NCI-H460 (cell line): ENCODE data around the gene ADNP. TPM values are rescaled to one million over a fixed set of nuclear protein-coding genes. Genes with fewer than 3 reads are reported as not detected.

ENCODE experiments used
- DNase-seq: peaks from one replicate; pipeline ENCODE4 v3.0.0-alpha.2; 2016; ENCODE audit warnings: low read depth; ENCODE audit errors: extremely low read depth
- small RNA-seq, 2 experiments: library from RNA; depleted of rRNA; stranded (forward); fragments of <200 nt; gene quantifications; one replicate each; pipeline ENCODE3, GENCODE V24; 2014
- total RNA-seq: library from RNA; depleted of rRNA; stranded (reverse); fragments of >200 nt; shearing (Covaris generic); gene quantifications from 2 replicates; pipeline ENCODE4 v1.2.3, GENCODE V29; 2014; rRNA removed

Gene ADNP
- total RNA-seq, 1 experiment from 2014 or later: 28.1 TPM

DNA sequence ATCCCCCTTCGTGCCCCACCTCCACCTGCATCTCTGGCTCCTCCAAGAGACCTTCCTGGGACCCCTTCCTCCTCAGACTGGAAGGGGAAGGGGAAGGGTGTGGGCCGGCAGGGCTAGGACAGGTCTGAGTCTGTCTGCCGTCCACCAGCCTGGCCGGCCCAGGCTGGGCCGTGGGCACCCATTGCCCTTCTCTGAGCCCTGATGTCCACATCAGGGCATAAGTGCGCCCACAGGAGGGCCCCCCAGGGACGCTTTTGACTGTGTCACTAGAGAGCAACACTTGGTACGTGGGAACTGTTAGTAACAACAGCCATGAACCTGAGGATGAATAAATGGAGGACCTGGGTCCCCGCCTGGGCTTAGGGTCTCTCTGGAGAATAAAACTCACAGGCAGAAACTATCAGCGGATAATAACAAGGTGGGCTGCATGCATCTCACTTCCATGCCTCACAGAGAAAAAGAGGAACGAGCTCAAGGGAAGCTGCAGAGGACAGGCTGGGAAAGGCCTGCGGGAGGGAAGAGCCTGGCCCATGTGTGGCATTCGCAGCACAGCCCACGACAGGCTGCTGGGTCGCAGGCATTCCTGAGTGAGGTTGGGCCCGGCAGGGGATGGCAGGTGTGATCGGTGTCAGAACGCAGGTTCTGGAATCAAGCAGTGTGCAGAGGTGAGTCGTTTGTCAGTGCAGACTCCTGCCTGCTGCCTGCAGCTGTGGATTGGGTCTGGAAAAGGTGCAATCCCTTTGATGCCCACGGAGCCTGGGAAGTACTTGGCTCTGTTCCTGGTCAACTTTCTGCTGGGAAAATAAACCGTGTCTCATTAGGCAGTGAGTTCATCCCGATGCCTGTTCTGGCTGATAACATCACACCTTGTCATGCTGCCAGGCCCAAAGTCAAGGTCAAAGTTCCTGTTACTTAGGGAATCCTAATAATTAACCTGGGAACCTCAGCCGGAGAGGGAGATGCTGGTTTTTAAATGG is 75.5 kb downstream of the ADNP start:
- DNase-seq: no peak

DNA sequence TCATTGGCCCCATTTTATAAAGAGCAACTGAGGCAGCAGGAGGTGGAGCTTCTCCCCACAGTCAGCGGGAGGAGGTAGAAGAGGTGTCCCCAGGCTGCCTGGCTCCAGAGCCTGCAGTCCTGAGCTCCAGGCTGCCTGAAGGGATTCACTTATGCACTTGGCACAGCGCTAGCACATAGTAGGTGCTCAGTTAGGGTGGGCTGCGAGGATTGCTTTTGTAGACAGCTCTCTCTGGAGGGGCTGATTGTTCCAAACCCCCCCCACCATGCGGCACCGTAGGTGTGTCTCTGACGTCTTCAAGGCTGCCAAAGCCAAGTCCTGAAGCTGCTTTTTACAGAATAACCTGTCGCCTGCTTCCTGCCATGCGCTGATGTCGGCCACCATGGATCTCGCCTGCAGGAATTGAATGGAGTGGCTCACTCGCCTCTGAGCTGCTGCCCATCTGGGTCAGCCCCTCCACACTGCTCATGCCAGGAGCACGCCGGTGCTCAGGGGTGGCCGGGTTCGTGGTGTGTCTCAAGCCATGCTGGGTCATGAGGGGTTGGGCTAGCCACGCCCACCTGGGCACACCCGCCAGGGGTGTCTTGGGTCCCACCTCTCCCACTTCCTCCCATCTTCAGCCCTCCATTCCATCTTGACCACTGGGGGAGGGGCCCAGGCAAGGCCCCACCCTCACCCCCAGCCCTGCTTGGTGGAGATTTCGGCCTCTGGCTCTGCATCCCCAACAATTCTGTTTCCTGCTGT is 76.6 kb downstream of the ADNP start:
- DNase-seq: no peak

DNA sequence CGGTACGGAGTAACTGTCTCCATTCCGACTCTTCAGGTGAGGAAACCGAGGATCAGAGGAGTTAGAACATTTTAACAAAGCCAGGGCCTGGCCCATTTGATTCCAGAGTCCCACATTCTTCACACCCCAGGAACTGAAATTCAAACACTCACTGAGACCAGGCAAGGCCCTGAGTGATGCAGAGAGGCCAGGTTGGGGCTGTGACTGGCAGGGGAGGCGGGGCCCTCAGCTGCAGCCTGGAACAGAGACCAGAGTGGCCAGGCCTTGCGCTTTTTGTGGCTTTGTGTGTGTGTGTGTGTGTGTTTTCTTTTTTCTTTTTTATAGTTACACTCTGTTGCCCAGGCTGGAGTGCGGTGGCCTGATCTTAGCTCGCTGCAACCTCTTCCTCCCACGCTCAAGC is 79.2 kb downstream of the ADNP start:
- DNase-seq: no peak

DNA sequence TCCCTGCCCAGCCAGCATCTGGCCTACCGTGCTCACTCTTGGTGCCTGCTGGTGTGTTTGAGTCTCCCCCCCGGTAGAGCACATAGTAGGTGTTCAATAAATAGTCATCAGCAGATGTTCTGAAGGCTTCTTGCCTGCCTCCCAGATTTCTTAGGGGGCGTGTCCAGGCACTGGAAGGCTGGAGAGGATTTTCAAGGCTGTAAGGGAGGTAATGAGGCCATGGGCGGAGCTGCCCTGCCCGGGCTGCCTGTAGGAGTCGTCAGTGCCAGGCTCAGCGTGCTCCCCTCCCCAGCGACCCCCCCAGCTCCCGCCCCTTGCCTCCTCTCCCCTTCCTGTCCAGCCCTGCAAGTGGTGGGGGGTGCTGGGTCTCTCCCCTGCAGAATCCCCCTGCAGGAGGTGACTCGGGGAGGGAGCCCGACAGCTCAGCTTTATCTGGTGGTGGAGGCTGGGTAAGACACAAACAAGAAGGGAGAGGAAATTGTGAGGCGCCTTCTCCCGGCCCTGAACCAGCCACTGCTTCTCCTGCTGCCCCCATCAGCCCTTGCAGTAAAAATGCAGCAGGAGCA is 80.4 kb downstream of the ADNP start:
- DNase-seq: no peak

DNA sequence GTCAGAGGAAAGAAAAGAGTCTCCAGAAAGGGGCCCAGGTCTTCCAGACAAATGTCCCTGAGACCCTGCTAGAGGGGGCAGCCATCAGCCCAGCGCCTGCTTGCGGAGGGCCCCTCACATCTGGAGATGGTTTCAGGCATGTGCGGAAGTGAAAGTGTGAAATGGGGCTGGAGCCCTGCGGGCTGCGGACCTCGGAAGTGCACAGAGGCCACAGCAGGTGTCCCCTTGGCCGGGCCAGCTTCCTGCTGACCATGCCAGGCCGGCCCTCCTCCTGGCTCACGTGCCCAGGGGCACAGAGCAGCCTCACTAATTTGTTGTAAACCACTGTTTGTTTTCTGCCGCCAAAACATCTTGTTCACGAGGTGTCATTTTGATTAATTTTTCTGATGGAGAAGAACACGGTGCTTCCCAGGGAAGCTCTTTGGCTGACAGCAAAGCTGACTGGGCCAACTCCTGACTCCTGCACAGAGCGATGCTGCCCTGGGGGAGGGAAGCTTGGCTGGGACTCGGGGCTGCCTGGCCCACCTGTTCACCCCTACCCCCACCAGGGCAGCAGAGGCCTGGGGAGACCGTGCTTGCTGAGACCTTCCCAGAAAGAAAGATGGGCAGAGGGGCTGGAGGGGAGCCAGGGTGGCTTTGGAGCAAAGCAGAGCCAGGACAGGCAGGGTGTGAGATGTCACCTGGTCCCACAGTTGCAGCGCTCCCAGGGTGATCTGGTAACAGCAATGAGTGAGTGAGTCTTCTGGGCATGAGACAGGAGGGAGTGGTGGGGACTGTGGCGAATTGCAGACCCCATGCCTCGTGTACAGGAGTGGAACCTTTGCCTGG is 82.2 kb downstream of the ADNP start:
- no peak for DNase-seq

DNA sequence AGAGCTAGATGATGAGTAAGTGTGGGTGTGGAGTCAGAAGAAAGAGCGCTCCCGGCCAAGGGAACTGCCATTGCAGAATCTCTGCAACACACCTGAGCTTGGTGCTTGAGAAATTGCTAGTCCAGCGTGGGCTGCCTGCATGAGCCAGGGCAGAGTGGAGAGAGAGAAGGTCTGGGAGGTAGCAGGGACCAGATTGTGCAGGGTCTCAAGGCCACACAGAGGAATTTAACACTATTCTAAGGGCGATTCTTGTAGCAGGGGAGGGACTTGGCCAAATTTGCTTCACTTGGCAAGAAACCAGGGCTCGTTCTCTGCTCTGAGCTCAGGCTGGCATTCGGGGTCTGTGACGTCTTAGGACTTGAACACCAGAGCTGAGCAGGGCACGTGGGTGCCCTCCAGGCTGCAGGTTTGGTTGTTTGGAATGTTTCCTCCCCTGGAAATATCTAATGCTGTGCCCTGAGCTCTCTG is 82.9 kb downstream of the ADNP start:
- DNase-seq: no peak

DNA sequence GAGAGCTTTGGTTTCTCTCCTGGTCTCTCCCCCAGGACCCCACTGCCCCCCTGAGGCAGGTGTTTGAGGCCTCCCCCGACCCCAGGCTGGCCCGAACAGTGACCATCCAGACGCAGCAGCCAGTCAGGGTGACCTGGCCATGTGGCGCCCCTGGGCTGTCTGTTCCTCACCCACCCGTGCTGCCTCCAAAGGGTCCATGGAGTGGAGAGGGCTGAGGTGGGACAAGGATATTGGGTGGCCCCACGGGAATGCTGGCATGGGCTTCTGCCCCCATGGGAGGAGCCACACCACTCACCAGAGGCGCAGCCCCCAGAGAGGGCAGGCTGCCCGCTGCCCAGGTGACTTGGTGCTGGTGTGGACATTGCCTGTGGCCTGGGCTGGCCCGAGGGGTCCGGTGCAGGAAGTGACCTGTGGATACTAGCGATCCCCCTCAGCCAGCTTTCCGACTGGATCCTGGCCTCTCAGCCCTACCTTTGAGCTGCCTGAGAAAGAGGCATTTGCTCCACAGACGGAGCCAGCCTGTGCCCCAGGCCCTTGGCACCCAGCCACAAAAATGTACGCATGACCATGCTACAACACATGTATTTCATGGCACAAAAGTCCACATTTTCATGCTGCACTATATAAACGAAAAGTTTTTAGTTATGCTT is 85.5 kb downstream of the ADNP start:
- DNase-seq: no peak

DNA sequence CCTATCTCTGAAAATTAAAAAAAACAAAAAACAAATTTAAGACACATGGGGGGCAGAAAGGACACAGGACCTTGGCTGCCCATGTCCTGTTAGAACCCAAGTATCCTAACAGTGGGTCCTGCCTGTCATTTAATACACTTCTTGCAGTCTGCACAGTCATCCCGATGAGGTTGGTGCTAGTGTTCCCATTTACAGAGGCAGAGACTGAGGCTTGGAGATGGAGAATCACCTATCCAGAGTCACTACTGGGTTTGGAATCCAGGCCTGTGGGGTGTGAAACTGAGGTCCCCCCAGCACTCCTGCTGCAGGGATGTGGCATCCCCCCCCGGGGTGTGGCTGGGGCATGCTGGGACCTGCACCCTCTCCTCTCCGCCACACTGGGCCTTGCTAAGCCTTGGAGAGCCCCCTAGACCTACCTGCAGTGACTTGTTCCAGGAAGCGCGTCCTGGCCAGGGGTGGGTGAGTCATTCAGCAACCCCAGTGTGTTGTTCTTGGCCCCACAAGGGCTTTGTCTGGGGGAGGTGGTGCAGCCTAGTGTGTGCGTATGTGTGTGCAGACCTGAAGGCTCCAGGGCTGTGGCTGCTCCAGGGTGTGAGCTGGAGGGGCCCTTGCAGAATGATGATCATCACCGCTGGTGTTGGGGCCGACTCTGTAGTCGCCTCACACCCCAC is 86.7 kb downstream of the ADNP start:
- no peak for DNase-seq

DNA sequence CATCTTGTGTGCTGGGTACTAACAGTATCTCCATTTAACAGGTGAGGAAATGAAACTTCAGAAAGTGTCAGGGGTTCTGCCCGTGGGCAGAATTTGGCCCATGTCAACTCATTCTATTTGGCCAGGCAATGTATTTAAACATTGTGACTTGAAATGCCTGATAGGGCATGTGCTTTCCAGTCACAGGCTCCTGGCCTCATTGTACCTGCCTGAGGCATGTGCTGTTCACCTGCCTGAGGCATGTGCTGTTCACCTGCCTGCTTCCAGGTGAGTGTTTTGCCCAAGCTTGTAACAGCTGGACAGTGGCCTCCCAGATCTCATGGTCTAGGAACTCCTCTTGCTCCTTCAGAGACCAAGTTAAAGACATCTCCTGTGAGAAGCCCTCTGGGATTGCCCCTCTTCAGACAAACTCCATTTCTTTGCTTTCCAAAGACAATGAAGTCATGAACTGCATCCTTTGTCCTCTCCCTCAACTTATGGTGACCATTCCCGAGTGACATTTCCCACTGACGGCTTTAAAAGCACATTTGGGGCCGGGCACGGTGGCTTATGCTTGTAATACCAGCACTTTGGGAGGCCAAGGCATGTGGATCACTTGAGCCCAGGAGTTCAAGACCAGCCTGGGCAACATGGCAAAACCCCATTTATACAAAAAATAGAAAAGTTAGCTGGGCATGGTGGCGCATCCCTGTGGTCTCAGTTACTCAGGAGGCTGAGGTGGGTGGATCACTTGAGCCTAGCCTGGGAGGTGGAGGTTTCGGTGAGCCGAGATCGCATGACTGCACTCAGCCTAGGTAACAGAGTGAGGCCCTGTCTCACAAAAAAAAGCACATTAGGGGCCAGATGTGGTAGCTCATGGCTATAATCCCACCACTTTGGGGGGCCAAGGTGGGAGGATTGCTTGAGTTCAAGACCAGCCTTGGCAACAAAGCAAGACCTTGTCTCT is 87.6 kb downstream of the ADNP start:
- no peak for DNase-seq

DNA sequence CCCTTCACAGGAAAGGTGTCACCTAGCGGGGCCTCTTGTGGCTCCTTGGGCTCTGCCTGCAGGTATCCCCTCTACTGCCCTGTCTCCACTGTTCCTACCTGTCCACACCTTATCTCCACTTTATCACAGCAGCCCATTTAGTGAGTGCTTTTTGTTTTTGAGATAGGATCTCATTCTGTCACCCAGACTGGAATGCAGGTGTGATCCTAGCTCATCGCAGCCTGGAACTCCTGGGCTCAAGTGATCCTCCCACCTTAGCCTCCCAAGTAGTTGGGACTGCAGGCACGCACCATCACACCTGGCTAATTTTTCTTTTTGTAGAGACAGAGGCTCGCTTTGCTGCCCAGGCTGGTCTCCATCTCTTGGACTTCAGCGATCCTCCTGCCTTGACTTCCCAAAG is 88.4 kb downstream of the ADNP start:
- DNase-seq: no peak

Small RNA genes lying within 50 kb of the gene (small RNA-seq; reads per million reads assigned to genes)
- gene TMSB4XP6: 0 reads per million in 2 experiments

Other genes starting within 250 kb of the ADNP start
- 0.12 TPM in 1 of 2 replicates, not detected in the other for gene RIPOR3, start 239.9 kb downstream of the ADNP start, total RNA-seq
- gene PARD6B, start 199.9 kb downstream of the ADNP start, total RNA-seq: 6.1 and 6.8 TPM in 2 replicates
- gene BCAS4, start 136.4 kb downstream of the ADNP start, total RNA-seq: 9.5 and 12.4 TPM in 2 replicates
- gene DPM1, start 27.1 kb upstream of the ADNP start, total RNA-seq: 87.7 and 102 TPM in 2 replicates
- 6.4 and 6.5 TPM in 2 replicates for gene MOCS3, start 27.4 kb upstream of the ADNP start, total RNA-seq
- 77.5 and 84.3 TPM in 2 replicates for gene KCNG1, start 91.7 kb upstream of the ADNP start, total RNA-seq